ENCODE measurements around the gene CYP46A1.

CYP46A1 gene

GRCh38 chr14:99660006-99660566 lies 24.0 kb upstream of the CYP46A1 start:
- TF ChIP-seq ZNF239 (tag by site-specific recombination; IDR thresholded peaks at IDR 0.05), result no peak
- no peak for TF ChIP-seq IKZF3 (tag by site-specific recombination; IDR thresholded peaks at IDR 0.05)
- TF ChIP-seq ZNF423 (tag by site-specific recombination; IDR thresholded peaks at IDR 0.05), result no peak
- TF ChIP-seq EGR2 (tag by site-specific recombination; IDR thresholded peaks at IDR 0.05; ENCODE audit: low read depth), result peak; percentile 9; the same call in 1 of the 2 replicates
- TF ChIP-seq ZFHX2 (tag by site-specific recombination; conservative IDR thresholded peaks at IDR 0.05), result 0 out of 2 replicates have a peak, but pooled peaks have one; percentile 21
- no peak for TF ChIP-seq ZNF16 (tag by site-specific recombination; IDR thresholded peaks at IDR 0.05; ENCODE audit: low read depth)
- no peaks in the 10 kb centered on the region for H3K36me3 ChIP-seq (ENCODE audit: control insufficient read depth in 2 of 2, insufficient read depth in 1 of 2, low read length in 2 of 2)
- no peak overlapping the region for H3K4me3 ChIP-seq (ENCODE audit: low read depth, low read length)
- H3K27ac ChIP-seq (ENCODE audit: extremely low read depth, low read depth, low read length), result no peak overlapping the region
- H3K9me3 ChIP-seq (ENCODE audit: control insufficient read depth, insufficient read depth, low read depth, low read length), result no peaks in the 10 kb centered on the region
- ChIA-PET POLR2A (no interaction called here), CTCF (no interaction called here)
- peaks cover 2% of the 10 kb centered on the region for H3K4me1 ChIP-seq (ENCODE audit: control insufficient read depth, insufficient read depth, low read length)

- H3K27ac ChIP-seq (ENCODE audit: extremely low read depth, low read depth, low read length), result no peak overlapping the region
- ChIA-PET POLR2A (no interaction called here), CTCF (interaction anchor here (0.6 to 0.7 kb wide), 2 partner anchors 32 to 99 kb away, joined by 3 read pairs; no protein-coding TSS in a partner anchor)
- no peaks in the 10 kb centered on the region for H3K9me3 ChIP-seq (ENCODE audit: control insufficient read depth, insufficient read depth, low read depth, low read length)
- no peaks in the 10 kb centered on the region for H3K36me3 ChIP-seq (ENCODE audit: control insufficient read depth in 2 of 2, insufficient read depth in 1 of 2, low read length in 2 of 2)
- H3K4me1 ChIP-seq (ENCODE audit: control insufficient read depth, insufficient read depth, low read length), result peaks cover 2% of the 10 kb centered on the region
- H3K4me3 ChIP-seq (ENCODE audit: low read depth, low read length), result no peak overlapping the region
- TF ChIP-seq ZNF311 (tag by site-specific recombination; IDR thresholded peaks at IDR 0.05; ENCODE audit: borderline replicate concordance) (no peak), ZNF239 (tag by site-specific recombination; IDR thresholded peaks at IDR 0.05) (no peak), GLIS1 (tag by site-specific recombination; IDR thresholded peaks at IDR 0.05) (peak; percentile 80), MYNN (tag by site-specific recombination; IDR thresholded peaks at IDR 0.05; ENCODE audit: borderline replicate concordance) (no peak), PRDM4 (tag by site-specific recombination; IDR thresholded peaks at IDR 0.05) (no peak), HOXA7 (CRISPR knock-in tag; IDR thresholded peaks at IDR 0.05; ENCODE audit: borderline replicate concordance) (no peak), ZNF37A (tag by site-specific recombination; IDR thresholded peaks at IDR 0.05) (no peak), ZBTB10 (tag by site-specific recombination; IDR thresholded peaks at IDR 0.05) (no peak), TCF7L2 (IDR thresholded peaks at IDR 0.05; ENCODE audit: borderline replicate concordance, low read depth, low read length) (no peak), SP7 (tag by site-specific recombination; IDR thresholded peaks at IDR 0.05) (0 out of 2 replicates have a peak, but pooled peaks have one; percentile 20), ZNF202 (tag by site-specific recombination; IDR thresholded peaks at IDR 0.05; ENCODE audit: borderline replicate concordance) (no peak), ZFHX2 (tag by site-specific recombination; conservative IDR thresholded peaks at IDR 0.05) (peak; percentile 98), KLF17 (tag by site-specific recombination; IDR thresholded peaks at IDR 0.05) (0 out of 2 replicates have a peak, but pooled peaks have one; percentile 34), ZNF558 (tag by site-specific recombination; IDR thresholded peaks at IDR 0.05) (no peak), EGR2 (tag by site-specific recombination; IDR thresholded peaks at IDR 0.05; ENCODE audit: low read depth) (peak; percentile 95), BCL11A (tag by site-specific recombination; IDR thresholded peaks at IDR 0.05; ENCODE audit: low read depth) (no peak), ZNF266 (tag by site-specific recombination; IDR thresholded peaks at IDR 0.05; ENCODE audit: low read depth) (no peak), ZBTB8A (tag by site-specific recombination; IDR thresholded peaks at IDR 0.05) (no peak), ZNF169 (tag by site-specific recombination; IDR thresholded peaks at IDR 0.05) (no peak), ZNF391 (tag by site-specific recombination; IDR thresholded peaks at IDR 0.05; ENCODE audit: borderline replicate concordance, low read depth) (no peak), ZNF121 (tag by site-specific recombination; IDR thresholded peaks at IDR 0.05) (0 out of 2 replicates have a peak, but pooled peaks have one; percentile 37), ZNF488 (tag by site-specific recombination; IDR thresholded peaks at IDR 0.05) (no peak), ATF2 (tag by site-specific recombination; IDR thresholded peaks at IDR 0.05; ENCODE audit: low read depth) (no peak), SALL2 (tag by site-specific recombination; IDR thresholded peaks at IDR 0.05; ENCODE audit: borderline replicate concordance) (no peak)
Observed at GRCh38 chr14:99660794-99661193, 23.3 kb upstream of the CYP46A1 start.
